ENCODE measurements around the gene ZFYVE21. TPM values are rescaled to one million over a fixed set of nuclear protein-coding genes. Genes with fewer than 3 reads are reported as not detected.

The ZFYVE21 gene
- polyA plus RNA-seq = 10 to 100 TPM; 40.0 to 53.6 (median 42.1) TPM
- long read RNA-seq, donor 1 = 0 reads
- long read RNA-seq, donor 2, transcript ZFYVE21-202 (7 exons, 1,383 nt) = major isoform, 8 of 14 reads
- long read RNA-seq, donor 2, partial matches to known transcripts = 0 of 14 reads
- long read RNA-seq, donor 2, other reads (novel, unspliced or antisense) = 0 of 14 reads
- long read RNA-seq, donor 3, transcript ZFYVE21-202 (7 exons, 1,383 nt) = major isoform, 13 of 21 reads
- long read RNA-seq, donor 3, partial matches to known transcripts = 0 of 21 reads
- long read RNA-seq, donor 3, other reads (novel, unspliced or antisense) = 0 of 21 reads
- long read RNA-seq, donor 4, partial matches to known transcripts = 0 of 1 reads
- long read RNA-seq, donor 4, other reads (novel, unspliced or antisense) = 0 of 1 reads
- long read RNA-seq, donor 5, partial matches to known transcripts = 0 of 1 reads
- long read RNA-seq, donor 5, other reads (novel, unspliced or antisense) = 0 of 1 reads
- long read RNA-seq, donor 6, transcript ZFYVE21-202 (7 exons, 1,383 nt) = major isoform, 12 of 14 reads
- long read RNA-seq, donor 6, partial matches to known transcripts = 0 of 14 reads
- long read RNA-seq, donor 6, other reads (novel, unspliced or antisense) = 0 of 14 reads
- long read RNA-seq, donor 7 = 0 reads
- long read RNA-seq, donor 8, transcript ZFYVE21-202 (7 exons, 1,383 nt) = major isoform, 8 of 11 reads
- long read RNA-seq, donor 8, partial matches to known transcripts = 0 of 11 reads
- long read RNA-seq, donor 8, other reads (novel, unspliced or antisense) = 0 of 11 reads
- long read RNA-seq, donor 9, transcript ZFYVE21-202 (7 exons, 1,383 nt) = major isoform, 7 of 8 reads
- long read RNA-seq, donor 9, partial matches to known transcripts = 0 of 8 reads
- long read RNA-seq, donor 9, other reads (novel, unspliced or antisense) = 0 of 8 reads
- long read RNA-seq, donor 10, transcript ZFYVE21-202 (7 exons, 1,383 nt) = major isoform, 35 of 41 reads
- long read RNA-seq, donor 10, partial matches to known transcripts = 0 of 41 reads
- long read RNA-seq, donor 10, other reads (novel, unspliced or antisense) = 0 of 41 reads

DNA sequence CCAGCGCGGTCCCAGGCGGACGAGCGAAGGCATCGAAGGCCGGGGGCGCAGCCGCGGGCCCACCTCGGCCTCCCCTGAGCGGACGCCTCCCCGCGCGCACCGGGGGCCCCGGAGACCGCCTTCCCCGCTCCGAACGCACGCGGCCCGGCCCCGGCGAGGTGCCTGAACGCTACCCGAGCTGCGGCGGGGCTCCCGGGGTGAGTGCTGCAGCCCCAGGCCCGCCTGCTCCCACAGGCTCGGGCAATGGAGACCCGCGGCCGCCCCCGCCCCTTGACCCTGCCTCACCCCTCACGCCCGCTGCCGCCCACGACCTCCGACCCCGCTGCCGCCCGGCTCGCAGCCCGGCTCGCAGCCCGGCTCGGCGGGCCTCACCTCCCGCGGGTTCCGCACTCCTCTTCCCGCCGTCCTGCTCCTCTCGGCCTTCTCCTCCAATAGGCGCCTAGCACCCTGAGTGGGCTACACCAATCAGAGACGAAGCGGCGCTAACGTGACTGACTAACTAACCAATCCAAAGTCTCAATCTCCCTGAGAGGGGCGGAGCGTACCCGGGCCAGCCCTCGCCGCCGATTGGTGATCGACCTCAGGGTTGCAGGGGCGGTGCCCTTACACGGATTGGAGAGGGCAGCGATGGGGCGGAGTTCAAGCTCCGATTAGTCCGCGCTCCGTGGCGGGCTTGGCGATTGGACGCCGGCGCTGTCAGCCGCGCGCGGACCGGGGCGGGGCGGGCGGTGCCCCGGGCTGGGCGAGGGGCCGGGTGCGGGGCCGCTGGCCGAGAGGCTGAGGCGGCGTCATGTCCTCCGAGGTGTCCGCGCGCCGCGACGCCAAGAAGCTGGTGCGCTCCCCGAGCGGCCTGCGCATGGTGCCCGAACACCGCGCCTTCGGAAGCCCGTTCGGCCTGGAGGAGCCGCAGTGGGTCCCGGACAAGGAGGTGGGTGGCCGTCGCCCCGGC lies at the start of gene ZFYVE21, which contains the start of gene XRCC3:
Gene ZFYVE21, plus strand, starts transcription at position 759 of the 949 bp plus-strand sequence. Its CDS starts 32 bp downstream, at position 791.
Gene XRCC3, minus strand, starts transcription at position 400 of the 949 bp plus-strand sequence. CDS start 4,364 bp downstream, outside the sequence.
- peaks cover 0 to 27% (median 0%) of the 10 kb centered on the region in 3 donors for H3K36me3 ChIP-seq (ENCODE audit: control insufficient read depth in 3 of 3, insufficient read depth in 2 of 3, low read depth in 1 of 3, low read length in 3 of 3)
- DNase-seq (peak; percentile 100), FAIRE-seq (peak; percentile 84)
- WGBS, 3 donors = 1% methylated on average over 84 to 121 of the region's 121 CpGs
- peak within 1 kb of the TSS; percentile 58 to 92 (median 69) for H3K4me3 ChIP-seq (ENCODE audit: low read depth in 1 of 3, low read length in 3 of 3)
- no peaks in the 10 kb centered on the region for H3K9me3 ChIP-seq (ENCODE audit: control insufficient read depth in 2 of 2, insufficient read depth in 1 of 2, low read depth in 1 of 2, low read length in 1 of 2)
- peaks cover 0 to 19% (median 5%) of the 10 kb centered on the region in 3 donors for H3K4me1 ChIP-seq (ENCODE audit: control insufficient read depth in 3 of 3, insufficient read depth in 2 of 3, low read depth in 1 of 3, low read length in 2 of 3)
- no peaks in the 10 kb centered on the region for H3K27me3 ChIP-seq (ENCODE audit: control insufficient read depth in 3 of 3, insufficient read depth in 3 of 3, low read length in 3 of 3)
- peak within 1 kb of the TSS; percentile 74 to 85 (median 82) for H3K27ac ChIP-seq (ENCODE audit: low read depth in 1 of 3, low read length in 2 of 3)

DNA sequence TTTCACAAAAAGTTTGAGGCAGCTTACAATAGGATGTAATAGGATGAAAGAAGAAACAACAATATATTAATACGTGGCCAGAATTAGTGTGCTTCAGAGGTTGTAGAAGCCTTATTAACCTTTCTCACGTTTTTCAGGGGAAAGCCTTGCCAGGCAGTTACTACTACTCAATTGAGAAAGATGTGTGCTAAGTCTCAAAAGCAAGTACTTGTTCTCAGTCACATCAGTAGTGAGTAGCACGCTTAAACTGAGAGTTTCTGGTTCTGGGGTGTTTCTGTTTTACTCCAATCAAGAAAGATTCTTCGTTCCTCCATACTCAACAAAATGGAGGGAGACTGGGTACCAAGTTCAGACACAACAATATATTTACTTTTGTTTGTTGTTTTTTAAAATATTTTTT lies 47.9 kb upstream of the ZFYVE21 start:
- Histone ChIP-seq H3K27me3 (ENCODE audit: control insufficient read depth in 3 of 3, insufficient read depth in 3 of 3, low read length in 3 of 3) (no peaks in the 10 kb centered on the region), H3K27ac (ENCODE audit: low read depth in 1 of 3, low read length in 2 of 3) (no peak overlapping the region), H3K9me3 (ENCODE audit: control insufficient read depth in 2 of 2, insufficient read depth in 1 of 2, low read depth in 1 of 2, low read length in 1 of 2) (no peaks in the 10 kb centered on the region), H3K4me3 (ENCODE audit: low read depth in 1 of 3, low read length in 3 of 3) (no peak overlapping the region), H3K36me3 (ENCODE audit: control insufficient read depth in 3 of 3, insufficient read depth in 2 of 3, low read depth in 1 of 3, low read length in 3 of 3) (peaks cover 11 to 72% (median 24%) of the 10 kb centered on the region in 3 donors), H3K4me1 (ENCODE audit: control insufficient read depth in 3 of 3, insufficient read depth in 2 of 3, low read depth in 1 of 3, low read length in 2 of 3) (no peaks in the 10 kb centered on the region)
- DNase-seq (no peak), FAIRE-seq (no peak)
- WGBS, 3 donors = 79 to 93% (median 83%) methylated on average over 4 of the region's 4 CpGs

DNA sequence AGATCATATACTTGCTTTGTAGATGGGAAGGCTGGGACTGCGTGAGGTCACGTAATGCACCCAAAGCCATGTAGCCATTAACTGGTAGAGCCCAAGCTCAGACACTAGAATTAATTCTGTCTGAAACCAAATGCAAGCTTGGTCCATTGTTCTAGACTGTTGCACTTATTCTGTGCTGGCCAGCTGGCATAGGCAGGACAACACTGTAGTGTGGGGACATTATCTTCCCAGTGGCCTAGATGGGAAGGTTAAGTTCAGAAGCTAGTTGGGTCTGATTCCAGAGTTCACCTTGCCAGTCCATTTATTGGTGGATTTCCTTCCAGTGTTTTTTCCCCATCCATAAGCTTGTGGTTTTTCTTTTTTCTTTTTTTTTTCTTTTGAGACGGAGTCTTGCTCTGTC lies 47.5 kb upstream of the ZFYVE21 start:
- Histone ChIP-seq H3K27me3 (ENCODE audit: control insufficient read depth in 3 of 3, insufficient read depth in 3 of 3, low read length in 3 of 3) (no peaks in the 10 kb centered on the region), H3K36me3 (ENCODE audit: control insufficient read depth in 3 of 3, insufficient read depth in 2 of 3, low read depth in 1 of 3, low read length in 3 of 3) (peaks cover 11 to 71% (median 27%) of the 10 kb centered on the region in 3 donors), H3K27ac (ENCODE audit: low read depth in 1 of 3, low read length in 2 of 3) (no peak overlapping the region), H3K4me3 (ENCODE audit: low read depth in 1 of 3, low read length in 3 of 3) (no peak overlapping the region), H3K9me3 (ENCODE audit: control insufficient read depth in 2 of 2, insufficient read depth in 1 of 2, low read depth in 1 of 2, low read length in 1 of 2) (no peaks in the 10 kb centered on the region), H3K4me1 (ENCODE audit: control insufficient read depth in 3 of 3, insufficient read depth in 2 of 3, low read depth in 1 of 3, low read length in 2 of 3) (no peaks in the 10 kb centered on the region)
- FAIRE-seq = no peak
- 95 to 98% (median 98%) methylated on average over 3 of the region's 3 CpGs for WGBS, 3 donors
- no peak for DNase-seq

DNA sequence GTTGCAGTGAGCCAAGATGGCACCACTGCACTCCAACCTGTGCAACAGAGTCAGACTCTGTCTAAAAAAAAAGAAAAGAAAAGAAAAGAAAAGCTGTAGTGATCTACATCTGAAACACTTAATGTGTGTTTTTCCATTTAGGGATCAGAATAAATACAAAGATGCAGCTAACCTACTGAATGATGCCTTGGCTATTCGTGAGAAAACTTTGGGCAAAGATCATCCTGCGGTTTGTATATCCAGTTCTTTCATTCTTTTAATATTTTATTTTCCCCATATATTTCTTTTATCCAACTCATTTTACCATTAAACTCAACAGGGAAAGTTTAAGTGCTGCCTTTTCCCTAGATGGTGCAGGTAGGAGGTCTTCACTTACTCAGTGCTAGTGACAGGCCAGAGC lies 46.2 kb upstream of the ZFYVE21 start:
- Histone ChIP-seq H3K9me3 (ENCODE audit: control insufficient read depth in 2 of 2, insufficient read depth in 1 of 2, low read depth in 1 of 2, low read length in 1 of 2) (no peaks in the 10 kb centered on the region), H3K4me1 (ENCODE audit: control insufficient read depth in 3 of 3, insufficient read depth in 2 of 3, low read depth in 1 of 3, low read length in 2 of 3) (no peaks in the 10 kb centered on the region), H3K36me3 (ENCODE audit: control insufficient read depth in 3 of 3, insufficient read depth in 2 of 3, low read depth in 1 of 3, low read length in 3 of 3) (peaks cover 12 to 65% (median 26%) of the 10 kb centered on the region in 3 donors), H3K27ac (ENCODE audit: low read depth in 1 of 3, low read length in 2 of 3) (no peak overlapping the region), H3K4me3 (ENCODE audit: low read depth in 1 of 3, low read length in 3 of 3) (no peak overlapping the region), H3K27me3 (ENCODE audit: control insufficient read depth in 3 of 3, insufficient read depth in 3 of 3, low read length in 3 of 3) (no peaks in the 10 kb centered on the region)
- FAIRE-seq (no peak), DNase-seq (no peak)
- 90 to 98% (median 97%) methylated on average over 2 of the region's 2 CpGs for WGBS, 3 donors

DNA sequence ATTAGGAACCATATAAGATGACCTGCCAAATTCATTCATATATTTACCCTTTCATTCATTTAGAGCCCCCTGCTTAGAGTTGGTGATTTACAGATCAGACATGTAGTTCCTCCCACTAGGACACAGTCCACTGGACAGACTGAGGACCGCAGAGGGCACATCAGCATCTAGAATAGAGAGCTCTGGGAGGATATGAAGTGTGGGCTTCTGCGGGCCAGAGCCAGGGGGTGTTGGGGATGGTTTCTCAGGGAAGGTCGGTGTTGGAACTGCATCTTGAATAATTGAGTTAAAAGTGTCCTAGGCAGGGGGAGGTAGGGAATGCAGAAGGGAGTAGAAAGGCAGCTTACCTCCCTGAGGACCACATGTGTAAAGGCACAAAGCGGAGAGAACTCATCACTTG lies 43.7 kb upstream of the ZFYVE21 start:
- 96 to 98% (median 96%) methylated on average over 4 of the region's 4 CpGs for WGBS, 3 donors
- Histone ChIP-seq H3K27me3 (ENCODE audit: control insufficient read depth in 3 of 3, insufficient read depth in 3 of 3, low read length in 3 of 3) (no peaks in the 10 kb centered on the region), H3K4me3 (ENCODE audit: low read depth in 1 of 3, low read length in 3 of 3) (no peak overlapping the region), H3K36me3 (ENCODE audit: control insufficient read depth in 3 of 3, insufficient read depth in 2 of 3, low read depth in 1 of 3, low read length in 3 of 3) (peaks cover 22 to 63% (median 32%) of the 10 kb centered on the region in 3 donors), H3K9me3 (ENCODE audit: control insufficient read depth in 2 of 2, insufficient read depth in 1 of 2, low read depth in 1 of 2, low read length in 1 of 2) (no peaks in the 10 kb centered on the region), H3K27ac (ENCODE audit: low read depth in 1 of 3, low read length in 2 of 3) (no peak overlapping the region), H3K4me1 (ENCODE audit: control insufficient read depth in 3 of 3, insufficient read depth in 2 of 3, low read depth in 1 of 3, low read length in 2 of 3) (no peaks in the 10 kb centered on the region)
- DNase-seq = no peak
- no peak for FAIRE-seq

DNA sequence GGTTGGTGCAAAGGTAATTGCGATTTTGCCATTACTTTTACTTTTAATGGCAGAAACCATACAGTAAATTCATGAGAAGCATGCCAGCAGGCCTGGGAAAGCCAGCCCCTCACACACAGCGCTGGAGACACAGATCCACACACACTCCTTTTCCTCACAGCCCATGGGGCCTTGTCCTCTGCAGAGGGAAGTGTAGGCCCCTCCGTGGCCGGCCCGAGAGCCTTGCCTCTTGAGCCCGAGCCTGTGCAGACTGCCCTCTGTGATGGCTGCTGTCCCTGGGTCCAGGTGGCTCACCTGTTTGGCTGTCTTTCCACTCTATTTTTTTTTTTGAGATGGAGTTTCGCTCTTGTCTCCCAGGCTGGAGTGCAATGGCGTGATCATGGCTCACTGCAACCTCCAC lies 39.7 kb upstream of the ZFYVE21 start:
- H3K4me1 ChIP-seq (ENCODE audit: control insufficient read depth in 3 of 3, insufficient read depth in 2 of 3, low read depth in 1 of 3, low read length in 2 of 3) = no peaks in the 10 kb centered on the region
- no peaks in the 10 kb centered on the region for H3K27me3 ChIP-seq (ENCODE audit: control insufficient read depth in 3 of 3, insufficient read depth in 3 of 3, low read length in 3 of 3)
- no peak overlapping the region for H3K4me3 ChIP-seq (ENCODE audit: low read depth in 1 of 3, low read length in 3 of 3)
- DNase-seq (no peak), FAIRE-seq (no peak)
- WGBS, 3 donors = 94 to 98% (median 97%) methylated on average over 8 of the region's 8 CpGs
- peaks cover 37 to 67% (median 49%) of the 10 kb centered on the region in 3 donors for H3K36me3 ChIP-seq (ENCODE audit: control insufficient read depth in 3 of 3, insufficient read depth in 2 of 3, low read depth in 1 of 3, low read length in 3 of 3)
- H3K27ac ChIP-seq (ENCODE audit: low read depth in 1 of 3, low read length in 2 of 3) = no peak overlapping the region
- H3K9me3 ChIP-seq (ENCODE audit: control insufficient read depth in 2 of 2, insufficient read depth in 1 of 2, low read depth in 1 of 2, low read length in 1 of 2) = no peaks in the 10 kb centered on the region

DNA sequence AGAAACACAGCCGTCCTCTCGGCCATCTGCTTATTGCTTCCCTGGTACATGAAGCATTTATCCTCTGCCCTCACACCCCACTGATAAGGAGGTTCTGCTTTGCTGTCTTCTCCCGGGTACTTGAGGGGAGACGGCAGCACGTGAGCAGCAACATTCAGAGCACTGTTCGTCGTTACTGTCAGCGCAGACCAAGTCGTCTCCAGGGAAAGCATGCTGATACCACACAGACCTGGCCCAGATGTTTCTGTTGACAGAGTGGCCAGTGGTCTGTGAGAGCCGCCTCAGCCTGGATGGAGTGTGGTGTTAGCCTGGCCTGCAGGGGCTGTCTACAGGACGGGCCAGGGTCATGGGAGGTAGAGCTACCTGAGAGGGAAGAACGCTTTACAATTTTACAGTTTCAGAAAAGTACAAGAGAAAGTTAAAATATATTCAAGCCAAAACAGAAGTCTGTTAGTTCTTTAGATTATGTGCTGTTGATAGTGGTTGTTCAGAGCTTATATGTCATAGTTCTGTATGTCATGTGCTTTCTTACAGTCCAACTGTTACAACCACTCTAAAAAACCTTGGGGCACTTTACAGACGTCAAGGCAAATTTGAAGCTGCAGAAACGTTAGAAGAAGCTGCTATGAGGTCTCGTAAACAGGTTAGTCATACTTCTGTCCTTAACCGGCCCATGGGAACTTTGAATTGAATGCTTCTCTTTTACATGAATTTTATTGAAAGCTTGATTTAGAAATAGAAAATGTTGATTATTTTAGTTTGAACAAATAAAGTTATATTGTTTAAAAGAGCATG lies 38.5 kb upstream of the ZFYVE21 start:
- no peak for FAIRE-seq
- DNase-seq = no peak
- no peaks in the 10 kb centered on the region for H3K4me1 ChIP-seq (ENCODE audit: control insufficient read depth in 3 of 3, insufficient read depth in 2 of 3, low read depth in 1 of 3, low read length in 2 of 3)
- peaks cover 32 to 67% (median 46%) of the 10 kb centered on the region in 3 donors for H3K36me3 ChIP-seq (ENCODE audit: control insufficient read depth in 3 of 3, insufficient read depth in 2 of 3, low read depth in 1 of 3, low read length in 3 of 3)
- H3K27ac ChIP-seq (ENCODE audit: low read depth in 1 of 3, low read length in 2 of 3) = no peak overlapping the region
- no peaks in the 10 kb centered on the region for H3K9me3 ChIP-seq (ENCODE audit: control insufficient read depth in 2 of 2, insufficient read depth in 1 of 2, low read depth in 1 of 2, low read length in 1 of 2)
- WGBS, 3 donors = 87 to 91% (median 88%) methylated on average over 16 of the region's 16 CpGs
- no peaks in the 10 kb centered on the region for H3K27me3 ChIP-seq (ENCODE audit: control insufficient read depth in 3 of 3, insufficient read depth in 3 of 3, low read length in 3 of 3)
- no peak overlapping the region for H3K4me3 ChIP-seq (ENCODE audit: low read depth in 1 of 3, low read length in 3 of 3)

All from small intestine (tissue), 16 donors.